HG03159 (cell line): ENCODE measurements around the gene ADAMTS12.

Source experiments
- ATAC-seq: cut with Tn5 transposase; IDR thresholded peaks from one replicate; pipeline ENCODE4 v1.9.1; 2021; ENCODE audit warnings: mild to moderate bottlenecking, moderate library complexity; ENCODE audit not compliant: unreplicated experiment

Gene ADAMTS12

DNA sequence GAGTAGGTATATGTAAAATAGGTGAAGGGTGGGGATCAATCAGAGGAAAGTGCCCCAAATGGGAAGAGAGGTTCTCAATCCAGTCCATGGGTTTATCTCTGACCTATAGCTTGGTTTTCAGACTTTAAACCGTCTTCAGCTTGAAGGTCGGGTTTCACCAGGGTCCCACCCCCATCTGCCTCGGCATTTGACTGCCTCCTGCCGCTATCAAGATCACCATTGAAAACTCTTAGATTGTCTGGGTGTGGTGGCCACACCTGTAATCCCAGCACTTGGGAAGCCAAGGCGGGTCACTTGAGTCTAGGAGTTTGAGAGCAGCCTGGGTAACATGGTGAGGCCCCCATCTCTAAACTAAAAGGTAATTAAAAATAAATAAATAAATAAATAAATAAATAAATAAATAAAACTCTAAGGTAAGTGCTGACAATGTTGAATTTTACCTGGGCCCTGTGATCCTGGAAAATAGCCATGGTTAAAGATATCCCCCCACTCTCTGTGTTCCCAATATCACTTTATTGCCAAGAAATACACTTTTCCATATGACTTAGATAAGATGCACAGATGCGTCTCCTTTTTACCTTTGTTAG lies 402.2 kb downstream of the ADAMTS12 start:
- ATAC-seq, result no peak

DNA sequence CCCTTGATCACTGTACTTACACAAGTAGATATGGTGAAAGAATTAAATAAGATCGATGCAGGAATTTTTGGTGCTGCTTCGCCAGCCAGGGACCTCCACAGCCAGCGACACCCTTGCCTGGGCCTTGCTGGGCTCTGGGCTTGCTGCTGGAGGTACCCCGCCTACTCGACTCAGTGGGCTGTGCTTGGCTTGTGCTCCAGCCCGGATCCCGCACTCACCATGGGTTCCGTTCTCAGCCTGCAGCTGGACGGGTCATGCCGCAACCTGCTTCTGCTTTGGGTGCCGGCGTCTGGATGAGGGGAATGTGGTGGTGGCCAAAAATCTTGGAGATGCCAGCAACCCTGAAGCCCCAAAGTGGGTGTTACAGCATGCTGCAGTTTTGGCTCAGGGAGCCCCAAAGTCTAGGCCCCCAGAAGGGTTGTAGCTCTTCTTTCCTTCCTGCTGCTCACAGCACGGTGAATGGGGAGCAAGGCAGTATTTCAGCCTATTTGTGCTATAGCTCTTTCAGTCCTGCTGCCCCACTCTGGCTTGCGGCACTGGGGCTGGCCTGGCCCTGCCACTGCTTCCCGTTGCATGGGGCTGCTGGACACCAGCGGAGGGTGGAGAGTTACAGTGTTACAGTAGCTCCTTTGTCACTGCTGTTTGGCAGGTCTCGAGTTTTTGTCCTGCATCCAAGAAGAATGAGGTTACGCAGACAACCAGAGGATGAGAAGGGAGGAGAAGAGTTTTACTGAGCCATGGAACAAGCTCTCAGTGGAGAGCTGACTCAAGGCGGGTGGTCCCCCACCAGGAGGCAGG lies 403.0 kb downstream of the ADAMTS12 start:
- ATAC-seq, result no peak

DNA sequence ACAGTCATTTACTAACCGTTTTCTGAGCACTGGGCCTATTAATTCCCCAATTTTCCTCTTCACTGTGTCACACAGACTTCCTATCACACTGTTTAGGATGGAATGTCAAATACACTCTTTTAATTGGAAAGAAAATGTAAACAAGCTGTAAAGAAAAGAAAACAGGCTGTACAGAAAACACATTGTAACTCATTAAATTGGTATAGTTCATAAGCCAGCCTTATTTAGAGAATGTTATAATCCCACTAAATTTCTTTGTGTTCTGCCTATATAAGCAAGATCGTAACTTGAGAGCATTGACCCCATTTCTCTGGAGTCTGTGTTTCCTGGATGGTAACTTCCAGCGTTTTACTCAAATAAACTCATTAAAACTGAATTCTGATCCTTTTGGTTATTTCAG lies 404.6 kb downstream of the ADAMTS12 start:
- no peak for ATAC-seq

DNA sequence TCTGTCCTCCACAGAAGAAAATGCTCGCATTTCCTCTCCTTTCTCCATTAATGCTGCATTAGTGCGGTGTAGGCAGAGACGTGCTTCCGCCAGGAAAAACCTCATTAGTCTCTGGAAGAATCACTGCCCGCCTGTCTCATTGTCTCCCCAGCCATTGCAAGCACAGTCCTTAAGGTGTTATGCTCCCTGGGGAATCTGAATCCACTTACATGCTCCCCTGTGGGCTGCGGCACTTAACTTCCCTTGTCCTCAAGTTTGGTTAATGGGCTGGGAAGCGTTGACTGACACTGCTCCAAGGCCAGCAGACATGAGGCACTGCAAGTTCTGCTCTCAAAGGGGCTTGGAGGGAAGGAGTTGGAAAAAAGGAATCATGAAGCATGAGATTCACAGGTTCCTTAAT lies 409.5 kb downstream of the ADAMTS12 start:
- no peak for ATAC-seq

DNA sequence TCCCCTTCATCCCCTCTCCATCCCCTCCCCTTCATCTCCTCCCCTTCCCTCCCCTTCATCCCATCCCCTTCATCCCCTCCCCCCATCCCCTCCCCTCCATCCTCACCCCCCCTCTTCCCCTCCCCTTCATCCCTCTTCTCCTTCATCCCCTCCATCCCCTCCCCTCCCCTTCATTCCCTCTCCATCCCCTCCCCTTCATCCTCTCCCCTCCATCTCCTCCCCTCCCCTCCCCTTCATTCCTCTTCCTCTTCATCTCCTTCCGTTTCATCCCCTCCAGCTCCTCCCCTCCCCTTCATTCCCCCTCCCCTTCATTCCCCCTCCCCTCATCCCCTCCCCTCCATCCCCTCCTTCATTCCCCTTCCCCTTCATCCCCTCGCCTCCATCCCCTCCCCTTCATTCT lies 410.9 kb downstream of the ADAMTS12 start:
- ATAC-seq, result no peak

DNA sequence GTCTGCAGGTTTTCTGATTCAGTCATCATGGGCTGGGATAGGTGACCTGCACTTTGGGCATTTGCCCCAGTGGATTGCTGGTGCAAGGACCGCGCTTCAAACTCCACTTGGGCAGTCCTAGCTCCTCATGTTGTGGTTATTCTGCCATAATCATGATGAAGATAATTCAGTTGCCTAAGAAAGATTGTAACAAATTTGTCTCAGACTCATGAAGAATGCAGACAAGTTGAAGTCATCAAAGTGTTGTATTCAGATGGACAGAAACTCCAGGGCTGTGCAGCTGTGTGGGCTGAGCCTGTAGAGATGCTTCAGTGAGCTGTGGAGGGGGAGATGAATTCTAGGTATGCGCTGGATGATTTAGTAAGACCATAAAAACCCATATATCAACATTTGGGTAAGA lies 412.5 kb downstream of the ADAMTS12 start:
- no peak for ATAC-seq

DNA sequence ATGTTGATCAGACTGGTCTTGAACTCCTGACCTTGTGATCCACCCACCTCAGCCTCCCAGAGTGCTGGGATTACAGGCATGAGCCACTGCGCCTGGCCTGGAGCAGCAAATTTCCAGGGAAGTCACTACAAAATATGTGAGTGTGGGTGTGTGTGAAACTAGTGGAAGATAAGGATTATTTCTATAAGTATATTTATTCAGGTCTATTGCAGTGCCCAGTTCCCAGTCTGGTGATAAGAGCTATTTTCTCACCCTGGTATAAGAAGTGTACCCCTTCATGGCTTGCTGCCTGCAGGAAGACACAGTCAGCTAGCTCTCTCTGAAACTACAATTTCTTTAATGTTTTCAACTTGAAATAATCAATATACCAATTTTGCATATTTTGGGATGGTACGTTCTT lies 414.0 kb downstream of the ADAMTS12 start:
- ATAC-seq, result no peak

DNA sequence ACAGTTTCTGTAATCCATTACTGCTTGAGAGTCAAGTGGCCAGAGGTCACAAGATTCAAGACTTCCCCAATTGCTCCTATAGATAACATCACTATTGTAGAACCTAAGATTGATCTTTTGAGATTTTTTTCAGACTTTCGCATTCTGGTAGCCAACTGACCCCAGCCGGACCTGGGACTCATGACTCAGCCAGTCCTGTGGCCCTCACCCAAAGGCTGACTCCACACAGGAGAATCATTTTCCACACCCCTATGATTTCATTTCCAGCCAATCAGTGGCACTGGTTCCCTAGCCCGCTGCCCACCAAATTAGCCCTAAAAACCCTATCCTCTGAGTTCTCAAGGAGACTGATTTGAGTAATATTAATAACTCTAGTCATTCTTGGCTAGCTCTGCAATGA lies 414.8 kb downstream of the ADAMTS12 start:
- no peak for ATAC-seq

DNA sequence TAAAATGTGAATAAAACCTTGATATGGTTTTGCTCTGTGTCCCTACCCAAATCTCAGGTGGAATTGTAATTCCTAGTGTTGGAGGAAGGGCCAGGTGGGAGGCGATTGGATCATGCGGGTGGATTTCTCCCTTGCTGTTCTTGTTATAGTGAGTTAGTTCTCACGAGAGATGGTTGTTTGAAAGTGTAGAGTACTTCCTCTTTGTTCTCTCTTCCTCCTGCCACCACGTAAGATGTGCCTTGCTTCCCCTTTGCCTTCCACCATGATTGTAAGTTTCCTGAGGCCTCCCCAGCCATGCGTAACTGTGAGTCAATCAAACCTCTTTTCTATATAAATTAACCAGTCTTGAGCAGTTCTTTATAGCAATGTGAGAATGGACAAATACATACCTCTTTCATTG lies 416.1 kb downstream of the ADAMTS12 start:
- ATAC-seq, result no peak

DNA sequence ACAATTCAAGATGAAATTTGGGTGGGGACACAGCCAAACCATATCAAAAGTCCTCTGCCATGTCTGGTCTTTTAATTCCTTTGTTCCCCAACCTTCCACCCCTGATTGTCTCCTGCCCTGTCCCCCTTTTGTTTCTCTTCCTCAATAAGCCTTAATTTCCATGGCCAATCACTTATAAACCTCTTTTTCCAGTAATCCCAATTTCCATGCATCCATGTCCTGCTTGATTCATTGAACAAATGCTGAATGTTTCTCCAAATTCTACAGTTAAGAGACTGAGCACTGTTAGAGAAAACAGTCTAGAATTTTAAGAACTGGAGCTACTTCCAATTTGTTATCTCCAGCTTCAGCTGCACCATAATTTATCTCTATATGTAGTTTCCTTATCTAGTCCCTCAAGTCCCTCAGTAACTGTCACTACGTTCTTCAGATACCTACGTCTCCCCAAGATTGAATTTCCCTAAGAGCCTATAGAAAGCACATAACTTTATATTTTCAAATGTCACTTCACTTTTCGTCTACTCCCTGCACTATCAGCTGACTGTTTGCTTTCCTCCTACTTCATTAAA lies 416.8 kb downstream of the ADAMTS12 start:
- no peak for ATAC-seq

DNA sequence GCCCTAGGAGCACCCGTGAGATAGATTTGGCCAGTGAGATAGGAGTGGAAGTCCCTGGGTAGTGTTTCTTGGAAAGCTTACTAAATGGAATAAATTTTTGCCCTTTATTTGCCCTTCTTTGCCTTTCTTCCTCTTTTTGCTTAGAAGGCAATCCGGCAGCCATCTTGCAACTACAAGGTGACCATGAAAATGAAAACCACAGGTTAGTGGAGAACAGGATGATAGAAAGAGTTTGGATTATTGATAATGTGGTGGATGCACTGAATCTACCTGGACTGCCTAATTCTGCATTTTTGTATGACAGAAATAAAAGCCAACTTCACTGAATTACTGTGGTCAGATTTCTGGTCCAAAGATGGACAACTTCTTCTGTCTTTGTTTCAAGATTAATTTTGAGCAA lies 417.8 kb downstream of the ADAMTS12 start:
- ATAC-seq, result no peak
